Mesenchymal stem cell (in vitro differentiated cells and primary cell): ENCODE results near the gene ANKDD1A.
A peak's percentile ranks its signal among the peaks of the same experiment; 100 is the strongest.

ENCODE experiments used
- DNase-seq: peaks from one replicate; pipeline ENCODE4 v3.0.0-alpha.2; 2013
- H2AFZ ChIP-seq: one replicate; pipeline ENCODE4 v1.6.1; 2013; ENCODE audit warnings: low read depth, mild to moderate bottlenecking, control low read depth, inconsistent platforms, low read length, moderate library complexity
- H2AK5ac ChIP-seq: 2 replicates; pipeline ENCODE4 v1.6.1; 2013; ENCODE audit warnings: low read length, moderate library complexity, mild to moderate bottlenecking, inconsistent platforms; ENCODE audit not compliant: severe bottlenecking
- H2BK120ac ChIP-seq: one replicate; pipeline ENCODE4 v1.6.1; 2013; ENCODE audit warnings: low read depth, mild to moderate bottlenecking, inconsistent platforms, low read length, moderate library complexity
- H2BK12ac ChIP-seq, 2 experiments: one replicate each; pipeline ENCODE4 v1.6.1; 2013; ENCODE audit warnings: inconsistent platforms in 2 of 2, low read length in 2 of 2, mild to moderate bottlenecking in 2 of 2, moderate library complexity in 2 of 2, control low read depth in 1 of 2
- H2BK15ac ChIP-seq: one replicate; pipeline ENCODE4 v1.6.1; 2013; ENCODE audit warnings: mild to moderate bottlenecking, low read depth, inconsistent platforms; ENCODE audit not compliant: poor library complexity, severe bottlenecking
- H2BK5ac ChIP-seq: 2 replicates; pipeline ENCODE4 v1.6.1; 2013; ENCODE audit warnings: low read depth, mild to moderate bottlenecking, low read length, control low read depth, inconsistent platforms; ENCODE audit not compliant: poor library complexity, severe bottlenecking
- H3K14ac ChIP-seq, 2 experiments: one replicate each; pipeline ENCODE4 v1.6.1; 2013; ENCODE audit warnings: inconsistent platforms in 2 of 2, low read length in 2 of 2, control low read depth in 1 of 2, mild to moderate bottlenecking in 1 of 2, moderate library complexity in 1 of 2
- H3K18ac ChIP-seq, 2 experiments: one replicate each; pipeline ENCODE4 v1.6.1; 2013; ENCODE audit warnings: inconsistent platforms in 2 of 2, low read length in 2 of 2, control low read depth in 1 of 2, low read depth in 1 of 2, mild to moderate bottlenecking in 1 of 2
- H3K23ac ChIP-seq, 2 experiments: one replicate each; pipeline ENCODE4 v1.6.1; 2013; ENCODE audit warnings: inconsistent platforms in 2 of 2, low read length in 2 of 2, mild to moderate bottlenecking in 2 of 2, moderate library complexity in 2 of 2, control low read depth in 1 of 2
- H3K27ac ChIP-seq: 2 replicates; pipeline ENCODE4 v1.5.1; 2013; ENCODE audit warnings: mild to moderate bottlenecking, moderate library complexity, low read length, control low read depth, inconsistent platforms; ENCODE audit not compliant: poor library complexity, severe bottlenecking
- H3K27me3 ChIP-seq, 2 experiments: 2 replicates each; pipeline versions ENCODE4 v1.6.1 to v1.7.0; 2013; ENCODE audit warnings: low read length in 2 of 2, mild to moderate bottlenecking in 2 of 2, moderate library complexity in 2 of 2, control low read depth in 1 of 2, inconsistent platforms in 1 of 2; ENCODE audit not compliant: control insufficient read depth in 1 of 2, insufficient read depth in 1 of 2
- H3K36me3 ChIP-seq, 2 experiments: 2 replicates each; pipeline versions ENCODE4 v1.6.1 to v1.7.0; 2013; ENCODE audit warnings: low read length in 2 of 2, control low read depth in 1 of 2, inconsistent platforms in 1 of 2, low read depth in 1 of 2, mild to moderate bottlenecking in 1 of 2; ENCODE audit not compliant: insufficient read depth in 2 of 2, control insufficient read depth in 1 of 2
- H3K4ac ChIP-seq, 2 experiments: one replicate each; pipeline ENCODE4 v1.6.1; 2013; ENCODE audit warnings: inconsistent platforms in 2 of 2, low read length in 2 of 2, mild to moderate bottlenecking in 2 of 2, moderate library complexity in 2 of 2, control low read depth in 1 of 2, low read depth in 1 of 2
- H3K4me1 ChIP-seq: 2 replicates; pipeline ENCODE4 v1.6.1; 2013; ENCODE audit warnings: low read depth, low read length, control low read depth; ENCODE audit not compliant: control insufficient read depth, insufficient read depth
- H3K4me2 ChIP-seq: 2 replicates; pipeline ENCODE4 v1.6.1; 2013; ENCODE audit warnings: low read length, mild to moderate bottlenecking, inconsistent platforms; ENCODE audit not compliant: poor library complexity, severe bottlenecking
- H3K4me3 ChIP-seq, 2 experiments: 2 replicates each; pipeline versions ENCODE4 v1.5.1 to v1.7.0; 2013; ENCODE audit warnings: low read length in 2 of 2, mild to moderate bottlenecking in 2 of 2, control low read depth in 1 of 2, low read depth in 1 of 2; ENCODE audit not compliant: insufficient read depth in 1 of 2
- H3K79me1 ChIP-seq: replicated peaks from 2 replicates; pipeline ENCODE4 v1.6.1; 2013; ENCODE audit warnings: mild to moderate bottlenecking, control low read depth, low read length, inconsistent platforms; ENCODE audit not compliant: poor library complexity, severe bottlenecking
- H3K9ac ChIP-seq: 2 replicates; pipeline ENCODE4 v1.7.0; 2013; ENCODE audit warnings: mild to moderate bottlenecking, low read length, moderate library complexity
- H3K9me3 ChIP-seq: 2 replicates; pipeline ENCODE4 v1.7.0; 2013; ENCODE audit warnings: mild to moderate bottlenecking, low read length; ENCODE audit not compliant: control insufficient read depth
- H4K8ac ChIP-seq: one replicate; pipeline ENCODE4 v1.6.1; 2013; ENCODE audit warnings: inconsistent platforms, mild to moderate bottlenecking, low read length, moderate library complexity
- H4K91ac ChIP-seq: one replicate; pipeline ENCODE4 v1.6.1; 2013; ENCODE audit warnings: mild to moderate bottlenecking, low read length, inconsistent platforms
- WGBS: methylation state at CpG from one replicate; pipeline ENCODE4 v1.1.7; 2013; ENCODE audit warnings: mixed read lengths; 5-methylcytosine and 5-hydroxymethylcytosine counted together

Gene ANKDD1A

DNA sequence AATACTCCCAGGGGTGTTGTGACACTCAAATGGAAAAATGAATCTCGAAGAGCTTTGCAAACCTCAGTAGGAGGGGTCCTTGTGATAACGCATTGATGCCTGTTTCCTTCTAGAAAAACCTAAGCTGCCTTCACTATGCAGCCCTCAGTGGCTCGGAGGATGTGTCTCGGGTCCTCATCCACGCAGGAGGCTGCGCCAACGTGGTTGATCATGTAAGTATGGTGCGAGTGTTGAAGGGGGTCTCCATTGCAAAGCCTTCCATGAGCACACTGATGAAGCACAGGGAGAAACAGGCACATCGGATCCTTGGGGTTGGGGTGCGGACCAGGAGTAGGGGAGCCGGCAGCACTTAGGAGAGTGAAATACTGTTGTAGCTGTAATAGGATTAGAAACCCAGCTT lies 22.3 kb downstream of the ANKDD1A start:
- no peak overlapping the region for H3K14ac ChIP-seq
- H2BK15ac ChIP-seq = no peak overlapping the region
- no peak overlapping the region for H2BK12ac ChIP-seq
- peaks cover 0 to 3% of the 10 kb centered on the region in 2 experiments for H3K36me3 ChIP-seq
- no peak overlapping the region for H2BK5ac ChIP-seq
- no peak overlapping the region for H4K91ac ChIP-seq
- no peak overlapping the region for H3K23ac ChIP-seq
- peaks cover 7% of the 10 kb centered on the region for H3K4me1 ChIP-seq
- DNase-seq = no peak
- H3K27me3 ChIP-seq = no peaks in the 10 kb centered on the region
- 98% methylated on average over 11 of the region's 11 CpGs for WGBS
- H2BK120ac ChIP-seq = no peak overlapping the region
- H2AFZ ChIP-seq = no peak overlapping the region
- no peak overlapping the region for H3K27ac ChIP-seq
- no peaks in the 10 kb centered on the region for H3K9me3 ChIP-seq
- no peak overlapping the region for H2AK5ac ChIP-seq
- H3K4ac ChIP-seq = no peak overlapping the region
- no peak overlapping the region for H3K4me3 ChIP-seq
- H3K4me2 ChIP-seq = no peak overlapping the region
- no peaks in the 10 kb centered on the region for H3K79me1 ChIP-seq
- H3K9ac ChIP-seq = no peak overlapping the region
- H4K8ac ChIP-seq = no peak overlapping the region
- no peak overlapping the region for H3K18ac ChIP-seq

GRCh38 chr15:64938192-64938591 lies 26.5 kb downstream of the ANKDD1A start:
- H3K9ac ChIP-seq = no peak overlapping the region
- no peak overlapping the region for H4K91ac ChIP-seq
- no peak overlapping the region for H2AK5ac ChIP-seq
- H2BK5ac ChIP-seq = no peak overlapping the region
- H3K36me3 ChIP-seq = no peaks in the 10 kb centered on the region
- no peak overlapping the region for H3K4me3 ChIP-seq
- H2AFZ ChIP-seq = no peak overlapping the region
- H3K4me1 ChIP-seq = no peaks in the 10 kb centered on the region
- H3K9me3 ChIP-seq = no peaks in the 10 kb centered on the region
- 96% methylated on average over 3 of the region's 3 CpGs for WGBS
- H2BK12ac ChIP-seq = no peak overlapping the region
- no peaks in the 10 kb centered on the region for H3K27me3 ChIP-seq
- no peak overlapping the region for H3K4ac ChIP-seq
- no peak overlapping the region for H3K27ac ChIP-seq
- no peak overlapping the region for H3K14ac ChIP-seq
- H3K4me2 ChIP-seq = no peak overlapping the region
- no peak overlapping the region for H3K23ac ChIP-seq
- no peaks in the 10 kb centered on the region for H3K79me1 ChIP-seq
- H3K18ac ChIP-seq = no peak overlapping the region
- no peak overlapping the region for H4K8ac ChIP-seq
- H2BK120ac ChIP-seq = no peak overlapping the region
- no peak for DNase-seq
- no peak overlapping the region for H2BK15ac ChIP-seq

GRCh38 chr15:64942356-64942755 lies 30.7 kb downstream of the ANKDD1A start:
- Histone ChIP-seq H3K4me1 (no peaks in the 10 kb centered on the region), H2BK15ac (no peak overlapping the region), H3K23ac (no peak overlapping the region), H2AFZ (no peak overlapping the region), H3K14ac (peak overlapping the region in 1 of 2 experiments; percentile 73), H3K4me2 (no peak overlapping the region), H3K9me3 (no peaks in the 10 kb centered on the region), H3K4me3 (no peak overlapping the region), H2BK5ac (no peak overlapping the region), H3K27me3 (no peaks in the 10 kb centered on the region), H4K8ac (no peak overlapping the region), H3K18ac (no peak overlapping the region), H3K79me1 (no peaks in the 10 kb centered on the region), H3K9ac (no peak overlapping the region), H4K91ac (no peak overlapping the region), H3K36me3 (peaks cover 0 to 3% of the 10 kb centered on the region in 2 experiments), H2AK5ac (no peak overlapping the region), H3K27ac (no peak overlapping the region), H2BK12ac (no peak overlapping the region), H3K4ac (no peak overlapping the region), H2BK120ac (no peak overlapping the region)
- WGBS = 76% methylated on average over 8 of the region's 8 CpGs
- DNase-seq = no peak

GRCh38 chr15:64943512-64944225 lies 32.0 kb downstream of the ANKDD1A start:
- no peak overlapping the region for H2BK15ac ChIP-seq
- no peak overlapping the region for H2AFZ ChIP-seq
- H4K91ac ChIP-seq = no peak overlapping the region
- WGBS = 83% methylated on average over 6 of the region's 6 CpGs
- no peak overlapping the region for H3K4me2 ChIP-seq
- H2BK12ac ChIP-seq = no peak overlapping the region
- H3K9ac ChIP-seq = no peak overlapping the region
- H3K27ac ChIP-seq = no peak overlapping the region
- no peak overlapping the region for H2AK5ac ChIP-seq
- no peak overlapping the region for H3K4me3 ChIP-seq
- H3K79me1 ChIP-seq = no peaks in the 10 kb centered on the region
- no peak overlapping the region for H4K8ac ChIP-seq
- peaks cover 0 to 3% of the 10 kb centered on the region in 2 experiments for H3K36me3 ChIP-seq
- no peak overlapping the region for H3K18ac ChIP-seq
- H3K23ac ChIP-seq = no peak overlapping the region
- no peak overlapping the region for H3K14ac ChIP-seq
- H3K9me3 ChIP-seq = no peaks in the 10 kb centered on the region
- no peak overlapping the region for H2BK5ac ChIP-seq
- no peak overlapping the region for H3K4ac ChIP-seq
- no peak for DNase-seq
- H3K27me3 ChIP-seq = no peaks in the 10 kb centered on the region
- no peak overlapping the region for H2BK120ac ChIP-seq
- H3K4me1 ChIP-seq = no peaks in the 10 kb centered on the region
